ENCODE data around the gene ITFG2. TPM values are rescaled to one million over a fixed set of nuclear protein-coding genes. Genes with fewer than 3 reads are reported as not detected.
A peak's percentile ranks its signal among the peaks of the same experiment; 100 is the strongest.
"Not testable (repeated sequence)": the region's sequence is repeated elsewhere in the genome, so short reads cannot be mapped to it uniquely, and the experiment has no call there.

The ITFG2 gene
- total RNA-seq, result 35.1 and 42.2 TPM in 2 replicates

DNA sequence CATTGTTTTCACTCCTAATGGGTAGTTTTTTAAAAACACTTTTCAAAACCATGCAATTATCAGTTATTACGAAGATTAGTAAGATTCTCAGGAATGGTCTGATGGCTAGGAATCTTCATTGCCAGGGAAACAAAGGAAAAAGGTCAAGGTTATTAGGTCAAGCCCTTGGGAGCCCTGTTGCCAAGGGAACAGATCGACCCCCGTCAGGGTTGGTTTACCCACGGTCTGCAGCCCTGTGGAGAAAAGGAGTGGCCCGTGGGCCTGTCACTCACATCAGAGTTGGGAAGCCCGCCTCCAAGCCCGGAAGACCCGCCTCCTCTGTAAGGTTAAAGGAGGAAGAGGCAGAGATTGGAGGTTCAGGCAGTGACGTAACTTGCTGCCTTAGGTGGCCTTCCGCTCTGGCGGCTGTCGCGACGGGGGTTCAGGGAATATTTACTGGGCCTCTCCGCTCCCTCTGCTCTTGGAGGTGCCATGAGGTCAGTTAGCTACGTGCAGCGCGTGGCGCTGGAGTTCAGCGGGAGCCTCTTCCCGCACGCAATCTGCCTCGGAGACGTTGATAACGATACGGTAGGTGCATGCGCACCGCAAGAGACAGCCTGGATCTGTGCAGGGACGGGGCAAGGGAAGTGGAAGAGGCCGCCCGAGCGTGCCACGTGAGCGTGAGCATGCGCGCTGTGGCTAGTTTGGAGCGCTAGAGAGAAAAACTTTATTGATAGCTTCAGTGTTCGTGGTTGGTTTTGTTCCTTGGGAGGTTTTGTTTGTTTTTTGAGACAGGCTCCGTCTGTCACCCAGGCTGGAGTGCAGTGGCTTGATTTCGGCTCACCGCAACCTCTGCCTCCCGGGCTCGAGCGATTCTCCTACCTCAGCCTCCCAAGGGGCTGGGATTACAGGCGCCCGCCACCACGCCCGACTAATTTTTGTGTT, at the start of gene ITFG2:
TSS of gene ITFG2 (plus strand) at position 379 of the 924 bp plus-strand sequence. CDS start at position 472, 93 bp downstream.
- intact Hi-C loops (cut with micrococcal nuclease), result loop anchor here (1.0 to 5.0 kb wide), 12 partner anchors 18 to 1510 kb away; partner anchors contain the start of genes DCP1B, FKBP4, FOXM1 and RHNO1
- Mint-ChIP-seq H3K4me3 (peak within 1 kb of the TSS; percentile 99), H3K27me3 (ENCODE audit: insufficient read depth) (no peaks in the 10 kb centered on the region), H3K4me1 (ENCODE audit: low read depth) (peaks cover 23% of the 10 kb centered on the region), H3K36me3 (ENCODE audit: low read depth) (peaks cover 17% of the 10 kb centered on the region), H3K9me3 (no peaks in the 10 kb centered on the region), H3K27ac (peak within 1 kb of the TSS; percentile 100)
- DNase-seq (ENCODE audit: low spot score), result peak; percentile 95

DNA sequence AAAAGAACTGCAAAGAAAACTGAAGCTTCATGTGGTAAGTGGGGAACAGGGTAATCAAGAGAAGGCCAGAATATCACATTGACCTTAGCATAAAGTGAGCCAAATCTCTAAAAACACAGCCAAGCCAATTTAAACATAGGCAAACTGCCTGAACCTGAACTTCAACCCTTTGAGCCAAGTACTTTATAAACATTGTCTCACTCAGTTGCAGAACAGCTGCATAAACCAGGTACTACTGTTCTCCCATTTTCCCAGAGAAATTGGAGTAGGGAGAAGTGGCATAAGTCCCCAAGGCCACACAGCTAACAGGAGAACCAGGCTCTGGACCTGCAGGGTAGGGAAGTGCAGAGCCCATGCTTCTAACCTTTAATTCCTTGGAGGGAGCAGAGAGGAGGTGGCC, 48.1 kb upstream of the ITFG2 start:
- no peak for DNase-seq (ENCODE audit: low spot score)
- no peaks in the 10 kb centered on the region for H3K9me3 Mint-ChIP-seq
- H3K4me1 Mint-ChIP-seq (ENCODE audit: low read depth), result no peaks in the 10 kb centered on the region
- H3K36me3 Mint-ChIP-seq (ENCODE audit: low read depth), result no peaks in the 10 kb centered on the region
- no peak overlapping the region for H3K4me3 Mint-ChIP-seq
- no peaks in the 10 kb centered on the region for H3K27me3 Mint-ChIP-seq (ENCODE audit: insufficient read depth)
- intact Hi-C loops (cut with micrococcal nuclease), result no loop called here
- no peak overlapping the region for H3K27ac Mint-ChIP-seq

DNA sequence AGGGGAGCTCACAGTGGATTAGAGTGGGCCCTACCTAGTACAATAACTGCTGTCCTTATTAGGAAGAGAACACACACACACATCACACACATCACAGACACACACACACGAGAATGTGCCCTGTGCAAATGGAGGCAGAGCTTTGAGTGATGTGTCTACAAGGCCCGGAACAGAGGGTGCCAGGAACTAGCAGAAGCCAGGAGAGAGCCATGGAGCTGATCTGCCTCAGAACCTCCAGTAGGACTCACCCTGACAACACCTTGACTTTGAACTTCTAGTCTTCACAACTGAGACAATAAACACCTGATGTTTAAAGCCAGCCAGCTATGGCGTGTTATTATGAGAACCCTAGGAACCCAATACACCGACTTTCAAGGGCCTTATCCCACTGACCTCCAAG, 47.4 kb upstream of the ITFG2 start:
- no peak overlapping the region for H3K4me3 Mint-ChIP-seq
- intact Hi-C loops (cut with micrococcal nuclease), result no loop called here

DNA sequence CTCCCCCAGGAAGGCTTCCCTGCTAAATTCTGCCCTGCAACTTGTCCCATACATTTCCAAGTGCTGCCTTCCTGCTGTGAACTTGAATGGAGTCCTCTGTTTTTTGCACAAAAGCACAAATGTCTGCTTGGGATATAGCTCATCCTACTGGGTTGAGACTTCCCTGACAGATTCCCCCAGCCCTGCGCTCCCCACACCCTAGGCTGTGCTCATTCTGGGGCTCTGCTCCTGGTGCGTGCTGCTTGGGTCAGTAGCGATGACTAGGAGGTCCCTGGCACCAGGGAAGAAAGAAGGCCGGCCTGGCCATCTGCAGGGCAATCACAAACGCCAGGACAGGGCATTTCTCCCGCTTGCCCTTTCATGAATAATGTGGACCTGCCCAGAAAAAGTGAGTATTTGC, 46.9 kb upstream of the ITFG2 start:
- intact Hi-C loops (cut with micrococcal nuclease), result no loop called here
- no peaks in the 10 kb centered on the region for H3K27me3 Mint-ChIP-seq (ENCODE audit: insufficient read depth)
- no peaks in the 10 kb centered on the region for H3K9me3 Mint-ChIP-seq
- H3K36me3 Mint-ChIP-seq (ENCODE audit: low read depth), result no peaks in the 10 kb centered on the region
- no peaks in the 10 kb centered on the region for H3K4me1 Mint-ChIP-seq (ENCODE audit: low read depth)
- DNase-seq (ENCODE audit: low spot score), result no peak
- no peak overlapping the region for H3K27ac Mint-ChIP-seq
- H3K4me3 Mint-ChIP-seq, result no peak overlapping the region

More for the DNA sequence above, 47.4 kb upstream of the ITFG2 start:
- no peaks in the 10 kb centered on the region for H3K4me1 Mint-ChIP-seq (ENCODE audit: low read depth)
- DNase-seq (ENCODE audit: low spot score), result no peak
- H3K27ac Mint-ChIP-seq, result no peak overlapping the region
- H3K27me3 Mint-ChIP-seq (ENCODE audit: insufficient read depth), result no peaks in the 10 kb centered on the region
- H3K36me3 Mint-ChIP-seq (ENCODE audit: low read depth), result no peaks in the 10 kb centered on the region
- no peaks in the 10 kb centered on the region for H3K9me3 Mint-ChIP-seq

DNA sequence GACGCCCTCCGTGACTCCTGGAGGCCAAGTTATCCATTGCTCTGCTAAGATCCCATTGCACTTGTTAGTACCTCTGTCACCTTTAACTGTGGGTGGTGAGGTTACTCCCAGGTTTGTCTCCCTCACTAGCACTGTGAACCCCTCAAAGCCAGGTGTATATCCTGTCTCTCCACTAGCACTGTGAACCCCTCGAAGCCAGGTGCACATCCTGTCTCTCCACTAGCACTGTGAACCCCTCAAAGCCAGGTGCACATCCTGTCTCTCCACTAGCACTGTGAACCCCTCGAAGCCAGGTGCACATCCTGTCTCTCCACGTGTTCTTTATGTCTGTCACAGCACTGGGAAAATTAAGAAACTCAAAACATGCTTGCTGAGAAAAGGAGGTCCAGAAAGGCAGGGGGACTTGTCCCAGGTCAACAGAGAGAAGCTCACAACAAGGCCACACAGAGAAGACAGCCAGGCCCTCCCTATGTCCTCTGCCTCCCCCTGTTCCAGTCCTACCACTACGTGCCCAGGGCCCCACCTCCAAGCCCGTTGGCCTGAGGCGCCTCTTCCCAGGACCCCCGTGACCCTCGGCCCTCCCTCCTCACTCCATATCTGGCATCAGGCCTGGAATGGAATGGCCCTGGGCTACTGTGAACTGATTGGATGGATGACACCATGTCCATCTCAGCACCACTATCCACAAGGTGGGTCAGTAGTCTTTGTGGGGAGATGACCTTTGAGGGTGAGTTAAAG, 44.1 kb upstream of the ITFG2 start:
- Mint-ChIP-seq H3K27me3 (ENCODE audit: insufficient read depth) (no peaks in the 10 kb centered on the region), H3K4me3 (no peak overlapping the region), H3K27ac (no peak overlapping the region), H3K9me3 (no peaks in the 10 kb centered on the region), H3K4me1 (ENCODE audit: low read depth) (no peaks in the 10 kb centered on the region), H3K36me3 (ENCODE audit: low read depth) (no peaks in the 10 kb centered on the region)
- DNase-seq (ENCODE audit: low spot score), result no peak
- intact Hi-C loops (cut with micrococcal nuclease), result no loop called here

DNA sequence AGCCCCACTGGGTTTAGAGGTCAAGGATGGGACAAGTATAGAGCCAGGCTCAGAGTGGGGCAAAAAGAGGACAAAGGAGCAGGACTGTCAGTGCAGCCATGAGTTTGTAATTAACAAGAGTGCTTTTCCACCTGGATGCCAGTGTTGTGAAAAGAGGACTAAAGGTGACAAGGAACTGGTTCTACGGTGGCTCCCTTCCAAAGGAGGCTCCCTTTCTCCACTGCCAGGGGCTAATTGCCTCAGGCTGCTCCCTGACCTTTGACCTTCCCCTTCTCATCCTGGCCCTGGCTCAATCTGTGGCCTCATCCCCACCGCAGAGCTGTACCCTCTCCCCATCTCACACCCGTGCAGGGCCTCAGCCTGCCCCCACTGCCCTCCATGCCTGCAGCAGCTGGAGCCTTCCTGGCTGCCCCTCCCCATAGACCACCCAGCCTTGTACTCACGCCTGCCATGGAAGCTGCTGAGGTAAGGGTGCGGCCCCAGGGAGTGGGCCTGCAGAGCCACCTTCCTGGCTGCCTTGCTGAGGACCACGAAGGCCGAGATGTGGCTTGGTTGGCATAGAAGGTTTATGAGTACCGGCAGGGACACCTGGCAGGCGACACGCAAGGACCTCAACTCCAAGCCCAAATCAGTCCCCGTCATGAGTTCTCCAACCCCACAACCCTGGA, 42.5 kb upstream of the ITFG2 start:
- no peaks in the 10 kb centered on the region for H3K36me3 Mint-ChIP-seq (ENCODE audit: low read depth)
- H3K4me1 Mint-ChIP-seq (ENCODE audit: low read depth), result no peaks in the 10 kb centered on the region
- no peak overlapping the region for H3K4me3 Mint-ChIP-seq
- no peaks in the 10 kb centered on the region for H3K9me3 Mint-ChIP-seq
- intact Hi-C loops (cut with micrococcal nuclease), result no loop called here
- no peak for DNase-seq (ENCODE audit: low spot score)
- no peak overlapping the region for H3K27ac Mint-ChIP-seq
- no peaks in the 10 kb centered on the region for H3K27me3 Mint-ChIP-seq (ENCODE audit: insufficient read depth)

DNA sequence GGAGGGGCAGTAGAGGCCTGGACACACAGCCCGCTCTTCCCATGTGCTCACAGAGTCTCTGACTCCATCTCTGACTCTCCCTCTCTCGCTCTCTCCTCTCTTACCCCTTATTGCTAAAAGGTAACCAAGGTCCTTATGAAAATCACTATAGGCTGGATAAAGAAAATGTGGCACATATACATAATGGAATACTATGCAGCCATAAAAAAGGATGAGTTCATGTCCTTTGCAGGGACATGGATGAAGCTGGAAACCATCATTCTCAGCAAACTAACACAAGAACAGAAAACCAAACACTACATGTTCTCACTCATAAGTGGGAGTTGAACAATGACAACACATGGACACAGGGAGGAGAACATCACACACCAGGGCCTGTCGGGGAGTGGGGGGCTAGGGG, 41.9 kb upstream of the ITFG2 start:
- H3K4me3 Mint-ChIP-seq; H3K36me3 Mint-ChIP-seq (ENCODE audit: low read depth); intact Hi-C loops (cut with micrococcal nuclease); H3K27me3 Mint-ChIP-seq (ENCODE audit: insufficient read depth); DNase-seq (ENCODE audit: low spot score); H3K27ac Mint-ChIP-seq; H3K4me1 Mint-ChIP-seq (ENCODE audit: low read depth); H3K9me3 Mint-ChIP-seq: not testable (repeated sequence)

DNA sequence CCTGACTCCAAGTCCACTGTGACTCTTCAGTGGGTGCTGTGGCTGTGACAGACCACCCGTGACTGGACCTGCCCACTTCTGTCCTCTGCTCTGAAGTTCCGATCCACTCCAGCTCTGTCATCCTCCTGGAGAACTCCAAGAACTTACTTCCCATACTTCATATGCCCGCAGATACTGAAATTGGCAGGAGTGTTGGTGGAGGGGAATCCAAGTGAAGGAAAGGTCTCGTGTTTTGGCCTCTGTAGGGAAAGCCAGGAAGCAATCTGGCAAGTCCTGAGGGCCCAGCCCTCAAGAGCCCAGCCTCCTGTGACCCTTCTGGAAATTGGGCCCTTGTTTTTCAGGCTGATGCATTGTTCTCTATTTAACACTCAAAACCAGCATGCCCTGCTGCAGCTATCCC, 40.1 kb upstream of the ITFG2 start:
- intact Hi-C loops (cut with micrococcal nuclease), result no loop called here
- no peaks in the 10 kb centered on the region for H3K9me3 Mint-ChIP-seq
- no peak overlapping the region for H3K27ac Mint-ChIP-seq
- no peaks in the 10 kb centered on the region for H3K36me3 Mint-ChIP-seq (ENCODE audit: low read depth)
- no peak overlapping the region for H3K4me3 Mint-ChIP-seq
- no peak for DNase-seq (ENCODE audit: low spot score)
- no peaks in the 10 kb centered on the region for H3K4me1 Mint-ChIP-seq (ENCODE audit: low read depth)
- peaks cover 2% of the 10 kb centered on the region for H3K27me3 Mint-ChIP-seq (ENCODE audit: insufficient read depth)

DNA sequence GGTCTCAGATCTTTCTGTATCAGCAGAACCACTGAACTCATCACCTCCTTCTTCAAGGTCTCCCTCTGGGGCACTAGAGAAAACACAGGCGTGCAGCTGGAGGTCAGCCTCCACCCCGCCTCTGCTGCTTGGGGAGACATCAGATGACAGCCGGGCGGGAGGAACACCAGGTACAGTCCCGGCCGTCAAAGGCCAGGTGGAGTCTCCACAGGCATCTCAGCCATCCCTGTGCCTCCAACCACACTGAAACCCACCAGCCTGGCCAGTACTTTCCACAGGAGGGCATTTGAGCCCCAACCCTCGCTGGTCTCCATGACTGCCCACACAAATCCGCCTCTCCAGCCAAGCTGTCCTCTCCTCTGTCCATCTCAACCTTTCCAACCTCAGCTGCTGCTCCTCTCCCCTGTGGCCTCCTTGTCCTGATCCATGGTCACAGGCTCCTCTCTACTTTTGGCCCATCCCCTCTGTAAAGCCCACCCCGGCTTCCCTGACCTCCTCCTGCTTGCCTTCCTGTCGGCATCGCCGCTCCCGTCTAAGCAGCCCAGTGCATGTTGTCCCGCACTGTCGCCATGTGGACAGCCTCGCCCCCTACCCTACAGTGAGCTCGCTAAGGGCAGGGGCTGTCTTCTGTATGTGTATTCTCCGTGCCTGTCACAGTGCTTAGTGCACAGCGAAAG, 39.1 kb upstream of the ITFG2 start:
- no peaks in the 10 kb centered on the region for H3K9me3 Mint-ChIP-seq
- intact Hi-C loops (cut with micrococcal nuclease), result no loop called here
- no peaks in the 10 kb centered on the region for H3K4me1 Mint-ChIP-seq (ENCODE audit: low read depth)
- H3K27me3 Mint-ChIP-seq (ENCODE audit: insufficient read depth), result peaks cover 2% of the 10 kb centered on the region
- no peaks in the 10 kb centered on the region for H3K36me3 Mint-ChIP-seq (ENCODE audit: low read depth)
- no peak overlapping the region for H3K27ac Mint-ChIP-seq
- H3K4me3 Mint-ChIP-seq, result no peak overlapping the region
- no peak for DNase-seq (ENCODE audit: low spot score)

DNA sequence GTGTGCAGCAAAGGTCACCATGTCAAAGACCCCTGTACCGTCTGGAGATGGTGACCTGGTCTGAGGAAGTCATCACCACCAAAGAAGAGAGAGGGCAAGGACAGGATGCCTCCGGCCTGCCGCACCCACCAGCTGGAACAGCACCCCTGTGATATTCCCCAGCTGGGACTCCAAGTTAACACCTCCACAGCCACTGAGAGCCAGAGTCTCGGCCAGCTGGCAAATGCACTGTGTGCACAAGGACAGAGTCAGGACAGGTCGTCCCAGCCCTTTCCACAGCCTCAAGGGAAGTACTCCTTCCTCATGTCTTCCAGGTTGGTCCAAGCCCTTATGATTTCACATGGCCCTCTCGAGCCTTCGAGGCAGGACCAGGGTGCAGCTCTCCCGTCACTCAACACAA, 37.0 kb upstream of the ITFG2 start:
- no peak for DNase-seq (ENCODE audit: low spot score)
- H3K27ac Mint-ChIP-seq, result no peak overlapping the region

DNA sequence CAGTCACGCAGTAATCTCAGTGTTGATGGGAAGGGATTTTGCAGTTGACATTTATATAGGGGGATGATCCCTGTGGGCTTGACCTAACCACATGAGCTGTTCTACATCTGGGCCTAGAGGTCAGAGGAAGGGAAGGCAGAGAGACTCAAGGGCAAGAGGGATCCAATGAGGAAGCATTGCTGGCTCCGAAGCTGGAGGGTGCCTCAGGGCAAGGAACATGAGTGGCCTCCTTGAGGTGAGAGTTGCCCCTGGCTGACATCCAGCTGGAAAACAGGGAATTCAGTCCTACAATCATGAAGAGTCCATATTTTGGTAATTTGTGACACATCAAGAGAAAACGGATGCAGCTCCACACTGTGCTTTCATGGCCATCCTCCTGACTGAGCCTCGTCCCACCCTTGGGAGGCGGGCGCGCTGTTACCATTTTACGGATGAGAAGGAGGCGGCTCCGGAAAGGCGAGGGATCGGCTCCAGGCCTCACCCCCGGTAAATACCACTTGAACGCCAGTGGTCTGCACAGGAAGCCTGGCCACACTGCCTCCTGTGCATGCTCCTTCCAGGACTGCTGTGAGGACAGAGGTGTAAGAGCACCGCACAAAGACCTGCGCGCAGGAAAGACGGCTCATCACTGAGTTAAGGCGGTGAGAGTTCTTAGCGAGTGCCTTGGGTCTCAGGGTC, 36.2 kb upstream of the ITFG2 start:
- no peak for DNase-seq (ENCODE audit: low spot score)
- intact Hi-C loops (cut with micrococcal nuclease), result no loop called here
- no peaks in the 10 kb centered on the region for H3K9me3 Mint-ChIP-seq
- H3K4me1 Mint-ChIP-seq (ENCODE audit: low read depth), result no peaks in the 10 kb centered on the region
- H3K4me3 Mint-ChIP-seq, result no peak overlapping the region
- peaks cover 2% of the 10 kb centered on the region for H3K27me3 Mint-ChIP-seq (ENCODE audit: insufficient read depth)
- H3K36me3 Mint-ChIP-seq (ENCODE audit: low read depth), result no peaks in the 10 kb centered on the region
- no peak overlapping the region for H3K27ac Mint-ChIP-seq

More for the DNA sequence above, 37.0 kb upstream of the ITFG2 start:
- Mint-ChIP-seq H3K4me3 (no peak overlapping the region), H3K9me3 (no peaks in the 10 kb centered on the region), H3K27me3 (ENCODE audit: insufficient read depth) (peaks cover 2% of the 10 kb centered on the region), H3K4me1 (ENCODE audit: low read depth) (no peaks in the 10 kb centered on the region), H3K36me3 (ENCODE audit: low read depth) (no peaks in the 10 kb centered on the region)
- intact Hi-C loops (cut with micrococcal nuclease), result no loop called here

DNA sequence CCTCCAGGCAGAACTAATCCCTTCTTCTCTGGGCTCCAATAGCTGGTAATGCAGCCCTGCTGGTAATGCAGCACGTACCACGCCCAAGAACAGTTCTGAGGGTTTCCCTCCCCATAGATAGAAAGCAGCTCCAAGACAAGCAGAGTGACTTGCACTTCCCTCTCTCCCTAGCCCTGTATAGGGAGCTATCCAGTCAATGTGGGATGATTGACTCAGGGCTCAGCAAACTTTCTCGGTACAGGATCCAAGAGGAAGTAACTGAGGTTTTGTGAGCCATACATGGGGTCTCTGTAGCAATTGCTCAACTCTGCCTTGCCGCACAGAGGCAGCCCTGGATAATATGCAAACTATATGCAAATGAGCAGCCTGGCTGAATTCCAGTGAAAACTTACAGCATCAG, 33.2 kb upstream of the ITFG2 start:
- Mint-ChIP-seq H3K27me3 (ENCODE audit: insufficient read depth) (peaks cover 17% of the 10 kb centered on the region), H3K4me3 (no peak overlapping the region), H3K27ac (no peak overlapping the region), H3K4me1 (ENCODE audit: low read depth) (peaks cover 10% of the 10 kb centered on the region), H3K36me3 (ENCODE audit: low read depth) (no peaks in the 10 kb centered on the region), H3K9me3 (no peaks in the 10 kb centered on the region)
- no peak for DNase-seq (ENCODE audit: low spot score)
- intact Hi-C loops (cut with micrococcal nuclease), result no loop called here
